Stimulated activated naive CD8-positive, alpha-beta T cell treated with anti-CD3 and anti-CD28 coated beads, Interleukin-15, Interleukin-2, amounts not matched to agents 100 ng/mL and 50 ng/mL, for 24 hours (primary cell): ENCODE data around the gene SMARCA4.

ENCODE experiments used
- H3K27ac Mint-ChIP-seq: one replicate; pipeline ENCODE4 v1.8.0; 2021; ENCODE audit warnings: mild to moderate bottlenecking, mixed read lengths
- H3K27me3 Mint-ChIP-seq: one replicate; pipeline ENCODE4 v1.8.0; 2021; ENCODE audit warnings: mixed read lengths
- H3K36me3 Mint-ChIP-seq: one replicate; pipeline ENCODE4 v1.8.0; 2021; ENCODE audit warnings: low read depth, mixed read lengths
- H3K4me1 Mint-ChIP-seq: one replicate; pipeline ENCODE4 v1.8.0; 2021; ENCODE audit warnings: low read depth, mixed read lengths
- H3K4me3 Mint-ChIP-seq: one replicate; pipeline ENCODE4 v1.8.0; 2021; ENCODE audit warnings: mild to moderate bottlenecking, mixed read lengths
- H3K9me3 Mint-ChIP-seq: one replicate; pipeline ENCODE4 v1.8.0; 2021; ENCODE audit warnings: mixed read lengths

Gene SMARCA4

GRCh38 chr19:11041966-11042627, 81.3 kb downstream of the SMARCA4 start:
- H3K27me3 Mint-ChIP-seq, result no peaks in the 10 kb centered on the region
- peaks cover 10% of the 10 kb centered on the region for H3K4me1 Mint-ChIP-seq
- peaks cover 75% of the 10 kb centered on the region for H3K36me3 Mint-ChIP-seq
- H3K27ac Mint-ChIP-seq, result no peak overlapping the region
- no peak overlapping the region for H3K4me3 Mint-ChIP-seq
- H3K9me3 Mint-ChIP-seq, result no peaks in the 10 kb centered on the region

- peaks cover 29% of the 10 kb centered on the region for H3K4me1 Mint-ChIP-seq
- H3K27me3 Mint-ChIP-seq, result no peaks in the 10 kb centered on the region
- no peak overlapping the region for H3K27ac Mint-ChIP-seq
- H3K9me3 Mint-ChIP-seq, result no peaks in the 10 kb centered on the region
- peaks cover 64% of the 10 kb centered on the region for H3K36me3 Mint-ChIP-seq
- no peak overlapping the region for H3K4me3 Mint-ChIP-seq
Measured at GRCh38 chr19:11044431-11044830, 83.6 kb downstream of the SMARCA4 start.

GRCh38 chr19:11045536-11045935, 84.7 kb downstream of the SMARCA4 start:
- no peaks in the 10 kb centered on the region for H3K27me3 Mint-ChIP-seq
- H3K27ac Mint-ChIP-seq, result no peak overlapping the region
- H3K36me3 Mint-ChIP-seq, result peaks cover 64% of the 10 kb centered on the region
- peaks cover 39% of the 10 kb centered on the region for H3K4me1 Mint-ChIP-seq
- no peaks in the 10 kb centered on the region for H3K9me3 Mint-ChIP-seq
- no peak overlapping the region for H3K4me3 Mint-ChIP-seq

GRCh38 chr19:11046605-11047354, 86.0 kb downstream of the SMARCA4 start:
- H3K27ac Mint-ChIP-seq, result peak overlapping the region; percentile 31
- peaks cover 44% of the 10 kb centered on the region for H3K4me1 Mint-ChIP-seq
- no peaks in the 10 kb centered on the region for H3K9me3 Mint-ChIP-seq
- H3K4me3 Mint-ChIP-seq, result no peak overlapping the region
- H3K27me3 Mint-ChIP-seq, result no peaks in the 10 kb centered on the region
- peaks cover 53% of the 10 kb centered on the region for H3K36me3 Mint-ChIP-seq

- Mint-ChIP-seq H3K4me3 (no peak overlapping the region), H3K4me1 (peaks cover 51% of the 10 kb centered on the region), H3K27ac (peak overlapping the region; percentile 71), H3K9me3 (no peaks in the 10 kb centered on the region), H3K36me3 (peaks cover 48% of the 10 kb centered on the region), H3K27me3 (no peaks in the 10 kb centered on the region)
Measured at GRCh38 chr19:11047866-11048265, 87.0 kb downstream of the SMARCA4 start.

GRCh38 chr19:11050323-11051114, 89.7 kb downstream of the SMARCA4 start:
- no peak overlapping the region for H3K4me3 Mint-ChIP-seq

GRCh38 chr19:11053817-11054195, 93.0 kb downstream of the SMARCA4 start:
- Mint-ChIP-seq H3K27ac (no peak overlapping the region), H3K9me3 (no peaks in the 10 kb centered on the region), H3K27me3 (no peaks in the 10 kb centered on the region), H3K4me3 (no peak overlapping the region), H3K36me3 (peaks cover 15% of the 10 kb centered on the region), H3K4me1 (peaks cover 28% of the 10 kb centered on the region)

More at GRCh38 chr19:11050323-11051114, 89.7 kb downstream of the SMARCA4 start:
- H3K9me3 Mint-ChIP-seq, result no peaks in the 10 kb centered on the region
- peaks cover 51% of the 10 kb centered on the region for H3K4me1 Mint-ChIP-seq
- H3K27ac Mint-ChIP-seq, result no peak overlapping the region
- H3K27me3 Mint-ChIP-seq, result no peaks in the 10 kb centered on the region
- H3K36me3 Mint-ChIP-seq, result peaks cover 26% of the 10 kb centered on the region

GRCh38 chr19:11054200-11054599, 93.4 kb downstream of the SMARCA4 start:
- H3K27ac Mint-ChIP-seq, result no peak overlapping the region
- H3K36me3 Mint-ChIP-seq, result peaks cover 17% of the 10 kb centered on the region
- no peak overlapping the region for H3K4me3 Mint-ChIP-seq
- H3K9me3 Mint-ChIP-seq, result no peaks in the 10 kb centered on the region
- peaks cover 24% of the 10 kb centered on the region for H3K4me1 Mint-ChIP-seq
- no peaks in the 10 kb centered on the region for H3K27me3 Mint-ChIP-seq

GRCh38 chr19:11054628-11055027, 93.8 kb downstream of the SMARCA4 start:
- Mint-ChIP-seq H3K4me3 (no peak overlapping the region), H3K27ac (no peak overlapping the region), H3K4me1 (peaks cover 20% of the 10 kb centered on the region), H3K27me3 (no peaks in the 10 kb centered on the region), H3K36me3 (peaks cover 21% of the 10 kb centered on the region), H3K9me3 (no peaks in the 10 kb centered on the region)

- peaks cover 27% of the 10 kb centered on the region for H3K36me3 Mint-ChIP-seq
- H3K4me3 Mint-ChIP-seq, result no peak overlapping the region
- H3K27me3 Mint-ChIP-seq, result no peaks in the 10 kb centered on the region
Measured at GRCh38 chr19:11058246-11059030, 97.6 kb downstream of the SMARCA4 start.

GRCh38 chr19:11059511-11060358, 98.9 kb downstream of the SMARCA4 start:
- H3K4me1 Mint-ChIP-seq, result no peaks in the 10 kb centered on the region
- no peaks in the 10 kb centered on the region for H3K27me3 Mint-ChIP-seq
- no peaks in the 10 kb centered on the region for H3K9me3 Mint-ChIP-seq
- H3K36me3 Mint-ChIP-seq, result peaks cover 30% of the 10 kb centered on the region
- no peak overlapping the region for H3K4me3 Mint-ChIP-seq
- no peak overlapping the region for H3K27ac Mint-ChIP-seq

More at GRCh38 chr19:11058246-11059030, 97.6 kb downstream of the SMARCA4 start:
- Mint-ChIP-seq H3K27ac (no peak overlapping the region), H3K9me3 (no peaks in the 10 kb centered on the region), H3K4me1 (no peaks in the 10 kb centered on the region)

- H3K27ac Mint-ChIP-seq, result no peak overlapping the region
- H3K36me3 Mint-ChIP-seq, result peaks cover 27% of the 10 kb centered on the region
- no peaks in the 10 kb centered on the region for H3K9me3 Mint-ChIP-seq
- no peaks in the 10 kb centered on the region for H3K4me1 Mint-ChIP-seq
- no peaks in the 10 kb centered on the region for H3K27me3 Mint-ChIP-seq
- H3K4me3 Mint-ChIP-seq, result no peak overlapping the region
Measured at GRCh38 chr19:11061952-11062351, 101.1 kb downstream of the SMARCA4 start.

- peaks cover 34% of the 10 kb centered on the region for H3K36me3 Mint-ChIP-seq
Measured at GRCh38 chr19:11063434-11063833, 102.6 kb downstream of the SMARCA4 start.

GRCh38 chr19:11064831-11065303, 104.0 kb downstream of the SMARCA4 start:
- H3K27ac Mint-ChIP-seq, result no peak overlapping the region
- peaks cover 26% of the 10 kb centered on the region for H3K36me3 Mint-ChIP-seq
- no peaks in the 10 kb centered on the region for H3K9me3 Mint-ChIP-seq
- no peaks in the 10 kb centered on the region for H3K4me1 Mint-ChIP-seq
- H3K27me3 Mint-ChIP-seq, result no peaks in the 10 kb centered on the region
- H3K4me3 Mint-ChIP-seq, result no peak overlapping the region

More at GRCh38 chr19:11063434-11063833, 102.6 kb downstream of the SMARCA4 start:
- Mint-ChIP-seq H3K4me1 (no peaks in the 10 kb centered on the region), H3K4me3 (no peak overlapping the region), H3K27ac (no peak overlapping the region), H3K9me3 (no peaks in the 10 kb centered on the region), H3K27me3 (no peaks in the 10 kb centered on the region)
